ENCODE results near the gene FOXP1. TPM values are rescaled to one million over a fixed set of nuclear protein-coding genes. Genes with fewer than 3 reads are reported as not detected.

FOXP1 gene
- total and polyA plus RNA-seq, 2 of the 13 experiments (the other 11 are each of a cell fraction or from before 2014, with no cell fraction given), result 40.4 to 59.0 TPM

DNA sequence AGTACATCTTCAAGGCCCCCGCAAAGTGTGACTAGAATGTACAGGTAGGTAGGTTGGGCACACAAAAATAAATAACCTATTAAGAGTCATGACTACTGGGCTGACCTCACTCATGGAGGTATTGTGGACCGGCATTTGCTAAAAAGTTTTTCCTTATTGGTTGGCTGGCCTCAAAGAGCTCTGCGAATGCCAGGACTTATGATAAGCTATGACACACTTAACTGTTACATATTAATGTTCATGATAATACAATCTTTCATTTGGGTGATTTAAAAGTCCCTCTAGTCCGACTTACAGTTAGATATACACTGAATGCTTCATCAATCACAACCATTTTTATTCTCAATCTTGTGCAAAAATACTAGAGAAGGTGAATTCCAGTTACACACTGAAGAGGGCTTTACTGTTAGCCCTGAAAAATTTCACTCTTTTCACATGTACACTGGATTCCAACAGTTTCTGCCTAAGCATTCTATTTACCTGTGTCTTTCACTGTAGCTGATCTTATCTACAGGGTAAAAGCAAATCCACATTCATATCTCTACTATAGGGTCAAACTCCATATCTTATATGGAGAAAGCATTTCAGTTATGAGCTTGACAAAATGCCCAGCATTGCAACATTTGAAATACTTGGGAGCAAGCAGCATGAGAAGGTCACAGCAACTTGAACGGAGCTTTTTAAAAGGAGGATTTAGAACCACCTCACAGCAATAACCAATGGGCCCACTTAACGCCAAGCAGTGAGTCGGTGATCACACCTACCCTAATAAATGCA is 329.1 kb downstream of the FOXP1 start (continued):
- TF ChIP-seq FOXA1 (IDR thresholded peaks at IDR 0.05), result 0 out of 2 replicates have a peak, but pooled peaks have one; percentile 10
- TF ChIP-seq FOXA1 (CRISPR knock-in tag; IDR thresholded peaks at IDR 0.05), result peak; percentile 55
- peak; percentile 54 for TF ChIP-seq NR2F6 (IDR thresholded peaks at IDR 0.05)
- peak; percentile 70 for TF ChIP-seq NR2F6 (CRISPR knock-in tag; IDR thresholded peaks at IDR 0.05)
- TF ChIP-seq ZNF33B (CRISPR knock-in tag; IDR thresholded peaks at IDR 0.05), result no peak
- TF ChIP-seq, protein P1, sequence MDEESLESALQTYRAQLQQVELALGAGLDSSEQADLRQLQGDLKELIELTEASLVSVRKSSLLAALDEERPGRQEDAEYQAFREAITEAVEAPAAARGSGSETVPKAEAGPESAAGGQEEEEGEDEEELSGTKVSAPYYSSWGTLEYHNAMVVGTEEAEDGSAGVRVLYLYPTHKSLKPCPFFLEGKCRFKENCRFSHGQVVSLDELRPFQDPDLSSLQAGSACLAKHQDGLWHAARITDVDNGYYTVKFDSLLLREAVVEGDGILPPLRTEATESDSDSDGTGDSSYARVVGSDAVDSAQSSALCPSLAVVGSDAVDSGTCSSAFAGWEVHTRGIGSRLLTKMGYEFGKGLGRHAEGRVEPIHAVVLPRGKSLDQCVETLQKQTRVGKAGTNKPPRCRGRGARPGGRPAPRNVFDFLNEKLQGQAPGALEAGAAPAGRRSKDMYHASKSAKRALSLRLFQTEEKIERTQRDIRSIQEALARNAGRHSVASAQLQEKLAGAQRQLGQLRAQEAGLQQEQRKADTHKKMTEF (CRISPR knock-in tag; IDR thresholded peaks at IDR 0.05), result 0 out of 2 replicates have a peak, but pooled peaks have one; percentile 37
- TF ChIP-seq NCOR1 (IDR thresholded peaks at IDR 0.05; ENCODE audit: borderline replicate concordance, low read length), result no peak
- TF ChIP-seq, protein P2, sequence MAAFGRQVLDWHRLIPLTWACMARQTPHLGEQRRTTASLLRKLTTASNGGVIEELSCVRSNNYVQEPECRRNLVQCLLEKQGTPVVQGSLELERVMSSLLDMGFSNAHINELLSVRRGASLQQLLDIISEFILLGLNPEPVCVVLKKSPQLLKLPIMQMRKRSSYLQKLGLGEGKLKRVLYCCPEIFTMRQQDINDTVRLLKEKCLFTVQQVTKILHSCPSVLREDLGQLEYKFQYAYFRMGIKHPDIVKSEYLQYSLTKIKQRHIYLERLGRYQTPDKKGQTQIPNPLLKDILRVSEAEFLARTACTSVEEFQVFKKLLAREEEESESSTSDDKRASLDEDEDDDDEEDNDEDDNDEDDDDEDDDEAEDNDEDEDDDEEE (CRISPR knock-in tag; IDR thresholded peaks at IDR 0.05), result no peak
- TF ChIP-seq ZBTB21 (CRISPR knock-in tag; IDR thresholded peaks at IDR 0.05), result no peak
- peak; percentile 69; the same call in 1 of the 2 replicates for TF ChIP-seq ZNF124 (CRISPR knock-in tag; IDR thresholded peaks at IDR 0.05)
- TF ChIP-seq TAF1 (CRISPR knock-in tag; IDR thresholded peaks at IDR 0.05), result no peak
- no peak for TF ChIP-seq RBFOX2 (IDR thresholded peaks at IDR 0.05; ENCODE audit: low read depth, low read length)
- TF ChIP-seq GABPA (IDR thresholded peaks at IDR 0.05; ENCODE audit: low read depth, low read length), result no peak
- TF ChIP-seq GABPA (CRISPR knock-in tag; IDR thresholded peaks at IDR 0.05; ENCODE audit: low read depth), result no peak
- TF ChIP-seq BRD4 (CRISPR knock-in tag; IDR thresholded peaks at IDR 0.05), result no peak
- no peak for TF ChIP-seq ZNF782 (CRISPR knock-in tag; IDR thresholded peaks at IDR 0.05; ENCODE audit: borderline replicate concordance)
- TF ChIP-seq RERE (CRISPR knock-in tag; IDR thresholded peaks at IDR 0.05; ENCODE audit: low read depth), result peak; percentile 76
- TF ChIP-seq PPARG (CRISPR knock-in tag; conservative IDR thresholded peaks at IDR 0.05), result peak; percentile 74
- no peak for TF ChIP-seq POLR2A (IDR thresholded peaks at IDR 0.05; ENCODE audit: insufficient read depth in 1 of 2, low read depth in 2 of 2, low read length in 2 of 2)
- TF ChIP-seq SNAPC2 (CRISPR knock-in tag; IDR thresholded peaks at IDR 0.05), result no peak
- TF ChIP-seq TBX3 (IDR thresholded peaks at IDR 0.05; ENCODE audit: borderline replicate concordance), result no peak
- TF ChIP-seq ZNF746 (CRISPR knock-in tag; IDR thresholded peaks at IDR 0.05), result no peak
- peak; percentile 35; the same call in 1 of the 2 replicates for TF ChIP-seq SAP130 (CRISPR knock-in tag; IDR thresholded peaks at IDR 0.05; ENCODE audit: low read depth)
- peak; percentile 44; the same call in 1 of the 2 replicates for TF ChIP-seq MIXL1 (CRISPR knock-in tag; IDR thresholded peaks at IDR 0.05)
